GM23338 (cell line): ENCODE data around the gene CYTH1.

ENCODE experiments used
- EZH2 ChIP-seq: fragments of 200-600 bp; sonication (generic); IDR thresholded peaks from one replicate; pipeline ENCODE4 v1.8.0; 2017; ENCODE audit warnings: antibody characterized with exemption, mild to moderate bottlenecking, low read depth; ENCODE audit not compliant: unreplicated experiment
- EZH2phosphoT487 ChIP-seq: fragments of 200-600 bp; sonication (generic); IDR thresholded peaks from one replicate; pipeline ENCODE4 v1.8.1; 2018; ENCODE audit warnings: antibody characterized with exemption; ENCODE audit not compliant: unreplicated experiment
- JUNB ChIP-seq: IDR thresholded peaks from one replicate; pipeline ENCODE4 v1.6.1; 2016; ENCODE audit warnings: antibody characterized with exemption; ENCODE audit not compliant: unreplicated experiment
- POLR2AphosphoS5 ChIP-seq: IDR thresholded peaks from 2 replicates; pipeline ENCODE4 v1.6.1; 2016; ENCODE audit warnings: antibody characterized with exemption, low read depth
- STAT1 ChIP-seq: IDR thresholded peaks from one replicate; pipeline ENCODE4 v1.6.1; 2016; ENCODE audit warnings: antibody characterized with exemption; ENCODE audit not compliant: unreplicated experiment
- ZNF462 ChIP-seq: fragments of 250-450 bp; sonication (Bioruptor Pico); IDR thresholded peaks from 2 replicates; pipeline ENCODE4 v1.5.0; 2020; ENCODE audit warnings: mild to moderate bottlenecking, moderate library complexity
- TF ChIP-seq, protein P1 (sequence below): IDR thresholded peaks from one replicate; pipeline ENCODE4 v1.6.1; 2018; ENCODE audit warnings: antibody characterized with exemption; ENCODE audit not compliant: unreplicated experiment
- TF ChIP-seq, protein P2 (sequence below), 2 experiments: fragments of 200-600 bp in 1 of 2; sonication (generic) in 1 of 2; conservative IDR thresholded peaks; 2 replicates each; pipeline versions ENCODE4 v1.5.1 to v1.6.1; 2016 to 2017; ENCODE audit warnings: antibody characterized with exemption in 2 of 2, low read depth in 2 of 2, mild to moderate bottlenecking in 2 of 2, moderate library complexity in 1 of 2
- TF ChIP-seq, protein P3 (sequence below): IDR thresholded peaks from 2 replicates; pipeline ENCODE4 v1.6.1; 2016; ENCODE audit warnings: antibody characterized with exemption

DNA sequence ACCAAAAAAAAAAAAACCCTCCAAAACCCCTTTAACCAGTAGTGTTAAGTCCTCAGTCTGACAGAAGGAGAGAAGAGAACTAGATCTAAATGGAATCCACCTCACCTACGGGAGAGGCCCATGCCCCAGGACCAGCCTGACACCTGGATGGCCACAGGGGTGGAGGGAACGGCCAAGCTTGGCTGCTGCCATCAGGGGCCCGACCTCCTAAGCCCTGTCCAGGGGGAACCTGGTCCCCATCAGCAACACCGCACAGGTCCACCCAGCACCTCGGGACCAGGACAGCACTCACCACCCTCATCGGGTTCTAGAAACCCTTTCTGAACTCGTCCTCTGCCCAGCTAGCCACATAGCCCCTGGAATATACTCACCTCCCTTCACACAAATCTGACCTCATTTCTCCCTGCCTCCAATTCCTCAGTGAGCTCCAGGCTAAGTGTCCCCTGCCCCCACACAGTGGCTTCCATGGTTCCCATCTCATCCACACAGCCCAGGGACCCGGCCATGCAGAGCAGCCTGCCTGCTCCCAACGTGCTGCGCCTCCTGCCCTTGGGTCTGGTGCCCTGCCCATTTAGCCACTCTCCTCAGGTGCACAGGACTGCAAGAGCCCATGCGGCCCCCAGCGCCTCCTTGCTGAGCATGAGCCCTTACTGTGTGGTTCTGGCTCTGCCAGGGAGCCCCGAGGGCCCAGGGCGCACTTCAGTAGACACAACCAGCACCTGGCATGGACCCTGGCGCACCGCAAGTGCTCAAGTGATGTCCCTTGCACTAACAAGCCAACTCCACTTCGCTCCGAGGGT is 18.3 kb upstream of the CYTH1 start:
- TF ChIP-seq, protein P1, sequence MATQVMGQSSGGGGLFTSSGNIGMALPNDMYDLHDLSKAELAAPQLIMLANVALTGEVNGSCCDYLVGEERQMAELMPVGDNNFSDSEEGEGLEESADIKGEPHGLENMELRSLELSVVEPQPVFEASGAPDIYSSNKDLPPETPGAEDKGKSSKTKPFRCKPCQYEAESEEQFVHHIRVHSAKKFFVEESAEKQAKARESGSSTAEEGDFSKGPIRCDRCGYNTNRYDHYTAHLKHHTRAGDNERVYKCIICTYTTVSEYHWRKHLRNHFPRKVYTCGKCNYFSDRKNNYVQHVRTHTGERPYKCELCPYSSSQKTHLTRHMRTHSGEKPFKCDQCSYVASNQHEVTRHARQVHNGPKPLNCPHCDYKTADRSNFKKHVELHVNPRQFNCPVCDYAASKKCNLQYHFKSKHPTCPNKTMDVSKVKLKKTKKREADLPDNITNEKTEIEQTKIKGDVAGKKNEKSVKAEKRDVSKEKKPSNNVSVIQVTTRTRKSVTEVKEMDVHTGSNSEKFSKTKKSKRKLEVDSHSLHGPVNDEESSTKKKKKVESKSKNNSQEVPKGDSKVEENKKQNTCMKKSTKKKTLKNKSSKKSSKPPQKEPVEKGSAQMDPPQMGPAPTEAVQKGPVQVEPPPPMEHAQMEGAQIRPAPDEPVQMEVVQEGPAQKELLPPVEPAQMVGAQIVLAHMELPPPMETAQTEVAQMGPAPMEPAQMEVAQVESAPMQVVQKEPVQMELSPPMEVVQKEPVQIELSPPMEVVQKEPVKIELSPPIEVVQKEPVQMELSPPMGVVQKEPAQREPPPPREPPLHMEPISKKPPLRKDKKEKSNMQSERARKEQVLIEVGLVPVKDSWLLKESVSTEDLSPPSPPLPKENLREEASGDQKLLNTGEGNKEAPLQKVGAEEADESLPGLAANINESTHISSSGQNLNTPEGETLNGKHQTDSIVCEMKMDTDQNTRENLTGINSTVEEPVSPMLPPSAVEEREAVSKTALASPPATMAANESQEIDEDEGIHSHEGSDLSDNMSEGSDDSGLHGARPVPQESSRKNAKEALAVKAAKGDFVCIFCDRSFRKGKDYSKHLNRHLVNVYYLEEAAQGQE, result no peak
- TF ChIP-seq, protein P2, sequence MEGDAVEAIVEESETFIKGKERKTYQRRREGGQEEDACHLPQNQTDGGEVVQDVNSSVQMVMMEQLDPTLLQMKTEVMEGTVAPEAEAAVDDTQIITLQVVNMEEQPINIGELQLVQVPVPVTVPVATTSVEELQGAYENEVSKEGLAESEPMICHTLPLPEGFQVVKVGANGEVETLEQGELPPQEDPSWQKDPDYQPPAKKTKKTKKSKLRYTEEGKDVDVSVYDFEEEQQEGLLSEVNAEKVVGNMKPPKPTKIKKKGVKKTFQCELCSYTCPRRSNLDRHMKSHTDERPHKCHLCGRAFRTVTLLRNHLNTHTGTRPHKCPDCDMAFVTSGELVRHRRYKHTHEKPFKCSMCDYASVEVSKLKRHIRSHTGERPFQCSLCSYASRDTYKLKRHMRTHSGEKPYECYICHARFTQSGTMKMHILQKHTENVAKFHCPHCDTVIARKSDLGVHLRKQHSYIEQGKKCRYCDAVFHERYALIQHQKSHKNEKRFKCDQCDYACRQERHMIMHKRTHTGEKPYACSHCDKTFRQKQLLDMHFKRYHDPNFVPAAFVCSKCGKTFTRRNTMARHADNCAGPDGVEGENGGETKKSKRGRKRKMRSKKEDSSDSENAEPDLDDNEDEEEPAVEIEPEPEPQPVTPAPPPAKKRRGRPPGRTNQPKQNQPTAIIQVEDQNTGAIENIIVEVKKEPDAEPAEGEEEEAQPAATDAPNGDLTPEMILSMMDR (conservative IDR thresholded peaks at IDR 0.05; ENCODE audit: low read depth in 2 of 2), result no peak
- TF ChIP-seq POLR2AphosphoS5 (no peak), EZH2 (no peak), STAT1 (no peak), EZH2phosphoT487 (no peak), ZNF462 (no peak), JUNB (no peak)
- TF ChIP-seq, protein P3, sequence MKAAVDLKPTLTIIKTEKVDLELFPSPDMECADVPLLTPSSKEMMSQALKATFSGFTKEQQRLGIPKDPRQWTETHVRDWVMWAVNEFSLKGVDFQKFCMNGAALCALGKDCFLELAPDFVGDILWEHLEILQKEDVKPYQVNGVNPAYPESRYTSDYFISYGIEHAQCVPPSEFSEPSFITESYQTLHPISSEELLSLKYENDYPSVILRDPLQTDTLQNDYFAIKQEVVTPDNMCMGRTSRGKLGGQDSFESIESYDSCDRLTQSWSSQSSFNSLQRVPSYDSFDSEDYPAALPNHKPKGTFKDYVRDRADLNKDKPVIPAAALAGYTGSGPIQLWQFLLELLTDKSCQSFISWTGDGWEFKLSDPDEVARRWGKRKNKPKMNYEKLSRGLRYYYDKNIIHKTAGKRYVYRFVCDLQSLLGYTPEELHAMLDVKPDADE, result no peak
